Lower lobe of right lung (tissue), 2 donors: ENCODE results near the gene RTL5. TPM values are rescaled to one million over a fixed set of nuclear protein-coding genes. Genes with fewer than 3 reads are reported as not detected.

Source experiments
- ATAC-seq, 2 donors: fragments of 200-7000 bp; cut with Tn5 transposase; one replicate each; pipeline ENCODE4 v1.9.1; 2020 to 2022; ENCODE audit warnings: mild to moderate bottlenecking in 2 of 2, moderate library complexity in 2 of 2
- DNase-seq: peaks from one replicate; pipeline ENCODE4 v3.0.0-alpha.2; 2020
- H3K27ac ChIP-seq: fragments of 200-600 bp; one replicate; pipeline ENCODE4 v1.8.0; 2022
- H3K27me3 ChIP-seq: fragments of 200-600 bp; one replicate; pipeline ENCODE4 v1.8.0; 2022; ENCODE audit warnings: low read depth
- H3K36me3 ChIP-seq: fragments of 200-600 bp; one replicate; pipeline ENCODE4 v1.8.0; 2022; ENCODE audit warnings: mild to moderate bottlenecking
- H3K4me1 ChIP-seq: fragments of 200-600 bp; one replicate; pipeline ENCODE4 v1.8.0; 2022
- H3K4me3 ChIP-seq: fragments of 200-600 bp; one replicate; pipeline ENCODE4 v1.8.0; 2022; ENCODE audit warnings: mild to moderate bottlenecking
- H3K9me3 ChIP-seq: fragments of 200-600 bp; one replicate; pipeline ENCODE4 v1.8.0; 2022
- CTCF ChIP-seq: fragments of 200-600 bp; IDR thresholded peaks from one replicate; pipeline ENCODE4 v1.8.0; 2022; ENCODE audit warnings: antibody characterized with exemption, mild to moderate bottlenecking
- intact Hi-C: fragments of 100-400 bp; cut with DNase I; formaldehyde crosslinking; loops from one replicate; pipeline ENCODE4 v1.11.0; 2022
- total RNA-seq: library from RNA; stranded (reverse); fragmentation: NEBNext Ultra II Directional; extraction: Animal tissue kit (Norgen Biotek cat#: 25700); gene quantifications from one replicate; pipeline ENCODE4 v1.2.1, GENCODE V29; 2021
- donor health status: DM: no; HTN: yes; CAD: no; lungs with severe emphysema.

The RTL5 gene
- total RNA-seq, 1 donor from 2014 or later: 9.9 TPM

GRCh38 chrX:72100824-72101351 lies 30.8 kb downstream of the RTL5 start:
- Histone ChIP-seq H3K36me3 (no peaks in the 10 kb centered on the region), H3K27me3 (no peaks in the 10 kb centered on the region), H3K4me3 (peak overlapping the region; percentile 25), H3K9me3 (no peaks in the 10 kb centered on the region), H3K4me1 (peaks cover 16% of the 10 kb centered on the region), H3K27ac (peak overlapping the region; percentile 24)
- ATAC-seq: peak; percentile 78 to 87
- DNase-seq: no peak
- no peak for TF ChIP-seq CTCF
- intact Hi-C loops: no loop called here

DNA sequence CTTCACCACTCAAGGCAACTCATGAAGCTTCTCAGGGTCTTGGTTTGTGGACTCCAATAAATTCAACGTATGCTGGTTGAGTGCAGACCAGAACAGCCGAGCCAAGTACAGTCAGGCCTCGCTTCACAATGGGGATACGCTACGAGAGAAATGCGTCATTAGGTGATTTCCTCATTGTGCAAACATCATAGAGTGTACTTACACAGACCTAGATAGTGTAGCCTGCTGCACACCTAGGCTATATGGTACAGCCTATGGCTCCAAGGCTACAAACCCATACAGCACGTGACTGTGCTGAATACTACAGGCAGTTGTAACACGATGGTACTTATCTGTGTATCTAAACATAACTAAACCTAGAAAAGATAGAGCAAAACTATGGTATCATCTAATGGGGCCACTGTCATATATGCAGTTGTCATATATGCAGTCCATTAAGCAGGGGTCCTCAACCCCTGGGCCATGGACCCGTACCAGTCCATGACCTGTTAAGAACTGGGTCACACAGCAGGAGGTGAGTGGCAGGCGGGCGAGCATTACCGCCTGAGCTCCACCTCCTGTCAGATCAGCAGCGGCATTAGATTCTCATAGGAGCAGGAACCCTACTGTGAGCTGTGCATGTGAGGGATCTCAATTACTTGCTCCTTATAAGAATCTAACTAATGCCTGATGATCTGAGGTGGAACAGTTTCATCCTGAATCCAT lies 31.5 kb downstream of the RTL5 start:
- intact Hi-C loops: no loop called here
- peaks cover 16% of the 10 kb centered on the region for H3K4me1 ChIP-seq
- H3K36me3 ChIP-seq: no peaks in the 10 kb centered on the region
- H3K27me3 ChIP-seq: no peaks in the 10 kb centered on the region
- DNase-seq (no peak), ATAC-seq (peak; percentile 52 to 66)
- TF ChIP-seq CTCF: no peak
- no peak overlapping the region for H3K4me3 ChIP-seq
- H3K9me3 ChIP-seq: no peaks in the 10 kb centered on the region
- H3K27ac ChIP-seq: peak overlapping the region; percentile 24

- H3K27me3 ChIP-seq: no peaks in the 10 kb centered on the region
- H3K36me3 ChIP-seq: no peaks in the 10 kb centered on the region
- peaks cover 11% of the 10 kb centered on the region for H3K4me1 ChIP-seq
- no peak overlapping the region for H3K27ac ChIP-seq
- H3K4me3 ChIP-seq: no peak overlapping the region
- intact Hi-C loops: no loop called here
- no peaks in the 10 kb centered on the region for H3K9me3 ChIP-seq
- no peak for DNase-seq
- no peak for TF ChIP-seq CTCF
- no peak for ATAC-seq
These were observed 34.6 kb downstream of the RTL5 start for GRCh38 chrX:72097098-72097497.

- no peak overlapping the region for H3K4me3 ChIP-seq
- peaks cover 8% of the 10 kb centered on the region for H3K4me1 ChIP-seq
- H3K36me3 ChIP-seq: no peaks in the 10 kb centered on the region
- H3K27me3 ChIP-seq: no peaks in the 10 kb centered on the region
- ATAC-seq: no peak
- no peak for TF ChIP-seq CTCF
- DNase-seq: no peak
- no peak overlapping the region for H3K27ac ChIP-seq
- no peaks in the 10 kb centered on the region for H3K9me3 ChIP-seq
- intact Hi-C loops: no loop called here
These were observed 36.3 kb downstream of the RTL5 start for GRCh38 chrX:72095370-72095769.

- H3K27me3 ChIP-seq: no peaks in the 10 kb centered on the region
- DNase-seq (peak; percentile 61), ATAC-seq (peak; percentile 45 to 56)
- no peak for TF ChIP-seq CTCF
- no peak overlapping the region for H3K4me3 ChIP-seq
- H3K36me3 ChIP-seq: no peaks in the 10 kb centered on the region
- H3K9me3 ChIP-seq: no peaks in the 10 kb centered on the region
- H3K4me1 ChIP-seq: peaks cover 4% of the 10 kb centered on the region
- H3K27ac ChIP-seq: no peak overlapping the region
- intact Hi-C loops: no loop called here
These were observed 36.8 kb downstream of the RTL5 start for GRCh38 chrX:72094894-72095293.
